ENCODE measurements around the gene TMA16.
A peak's percentile ranks its signal among the peaks of the same experiment; 100 is the strongest.
"Not testable (repeated sequence)": the region's sequence is repeated elsewhere in the genome, so short reads cannot be mapped to it uniquely, and the experiment has no call there.

Gene TMA16

GRCh38 chr4:163494360-163495241, at the start of gene TMA16:
Gene TMA16 (plus strand): TSS chr4:163494690. CDS start chr4:163494802, 112 bp downstream.
- Histone ChIP-seq H3K4me3 (ENCODE audit: low read depth, low read length) (peak within 1 kb of the TSS; percentile 94), H3K9ac (ENCODE audit: low read depth, low read length) (peak within 1 kb of the TSS; percentile 100), H3K36me3 (ENCODE audit: control insufficient read depth, insufficient read depth, low read length) (no peaks in the 10 kb centered on the region), H3K27me3 (ENCODE audit: control insufficient read depth, insufficient read depth, low read length) (no peaks in the 10 kb centered on the region), H3K9me3 (ENCODE audit: control insufficient read depth, insufficient read depth, low read length) (no peaks in the 10 kb centered on the region), H3K4me1 (ENCODE audit: control insufficient read depth, insufficient read depth, low read length) (peaks cover 3% of the 10 kb centered on the region)

GRCh38 chr4:163447023-163447422, 47.5 kb upstream of the TMA16 start:
- H3K36me3 ChIP-seq (ENCODE audit: control insufficient read depth, insufficient read depth, low read length); H3K27me3 ChIP-seq (ENCODE audit: control insufficient read depth, insufficient read depth, low read length); H3K9me3 ChIP-seq (ENCODE audit: control insufficient read depth, insufficient read depth, low read length); H3K9ac ChIP-seq (ENCODE audit: low read depth, low read length); H3K4me3 ChIP-seq (ENCODE audit: low read depth, low read length); H3K4me1 ChIP-seq (ENCODE audit: control insufficient read depth, insufficient read depth, low read length): not testable (repeated sequence)

GRCh38 chr4:163447481-163447880, 47.0 kb upstream of the TMA16 start:
- Histone ChIP-seq H3K4me1 (ENCODE audit: control insufficient read depth, insufficient read depth, low read length) (no peaks in the 10 kb centered on the region), H3K9ac (ENCODE audit: low read depth, low read length) (no peak overlapping the region), H3K9me3 (ENCODE audit: control insufficient read depth, insufficient read depth, low read length) (no peaks in the 10 kb centered on the region), H3K4me3 (ENCODE audit: low read depth, low read length) (no peak overlapping the region), H3K36me3 (ENCODE audit: control insufficient read depth, insufficient read depth, low read length) (no peaks in the 10 kb centered on the region), H3K27me3 (ENCODE audit: control insufficient read depth, insufficient read depth, low read length) (no peaks in the 10 kb centered on the region)

GRCh38 chr4:163448540-163449203, 45.8 kb upstream of the TMA16 start:
- Histone ChIP-seq H3K9me3 (ENCODE audit: control insufficient read depth, insufficient read depth, low read length) (no peaks in the 10 kb centered on the region), H3K9ac (ENCODE audit: low read depth, low read length) (no peak overlapping the region), H3K27me3 (ENCODE audit: control insufficient read depth, insufficient read depth, low read length) (no peaks in the 10 kb centered on the region), H3K4me1 (ENCODE audit: control insufficient read depth, insufficient read depth, low read length) (no peaks in the 10 kb centered on the region), H3K36me3 (ENCODE audit: control insufficient read depth, insufficient read depth, low read length) (no peaks in the 10 kb centered on the region), H3K4me3 (ENCODE audit: low read depth, low read length) (no peak overlapping the region)

- Histone ChIP-seq H3K9me3 (ENCODE audit: control insufficient read depth, insufficient read depth, low read length) (no peaks in the 10 kb centered on the region), H3K4me1 (ENCODE audit: control insufficient read depth, insufficient read depth, low read length) (no peaks in the 10 kb centered on the region), H3K4me3 (ENCODE audit: low read depth, low read length) (no peak overlapping the region), H3K36me3 (ENCODE audit: control insufficient read depth, insufficient read depth, low read length) (no peaks in the 10 kb centered on the region), H3K9ac (ENCODE audit: low read depth, low read length) (no peak overlapping the region), H3K27me3 (ENCODE audit: control insufficient read depth, insufficient read depth, low read length) (no peaks in the 10 kb centered on the region)
Measured at GRCh38 chr4:163462556-163462955, 31.9 kb upstream of the TMA16 start.

- Histone ChIP-seq H3K27me3 (ENCODE audit: control insufficient read depth, insufficient read depth, low read length) (no peaks in the 10 kb centered on the region), H3K4me3 (ENCODE audit: low read depth, low read length) (no peak overlapping the region), H3K36me3 (ENCODE audit: control insufficient read depth, insufficient read depth, low read length) (no peaks in the 10 kb centered on the region), H3K4me1 (ENCODE audit: control insufficient read depth, insufficient read depth, low read length) (no peaks in the 10 kb centered on the region), H3K9me3 (ENCODE audit: control insufficient read depth, insufficient read depth, low read length) (no peaks in the 10 kb centered on the region), H3K9ac (ENCODE audit: low read depth, low read length) (no peak overlapping the region)
Measured at GRCh38 chr4:163467082-163467770, 27.3 kb upstream of the TMA16 start.

GRCh38 chr4:163470391-163470790, 24.1 kb upstream of the TMA16 start:
- Histone ChIP-seq H3K9me3 (ENCODE audit: control insufficient read depth, insufficient read depth, low read length) (no peaks in the 10 kb centered on the region), H3K27me3 (ENCODE audit: control insufficient read depth, insufficient read depth, low read length) (no peaks in the 10 kb centered on the region), H3K4me1 (ENCODE audit: control insufficient read depth, insufficient read depth, low read length) (no peaks in the 10 kb centered on the region), H3K4me3 (ENCODE audit: low read depth, low read length) (no peak overlapping the region), H3K9ac (ENCODE audit: low read depth, low read length) (no peak overlapping the region), H3K36me3 (ENCODE audit: control insufficient read depth, insufficient read depth, low read length) (no peaks in the 10 kb centered on the region)

- Histone ChIP-seq H3K4me3 (ENCODE audit: low read depth, low read length) (no peak overlapping the region), H3K27me3 (ENCODE audit: control insufficient read depth, insufficient read depth, low read length) (no peaks in the 10 kb centered on the region)
Measured at GRCh38 chr4:163473130-163473529, 21.4 kb upstream of the TMA16 start.

GRCh38 chr4:163473576-163473975, 20.9 kb upstream of the TMA16 start, which contains the start of gene TKTL2:
Gene TKTL2 (minus strand): TSS chr4:163473754. CDS start chr4:163473734, 20 bp downstream.
- H3K4me1 ChIP-seq (ENCODE audit: control insufficient read depth, insufficient read depth, low read length) = no peaks in the 10 kb centered on the region
- no peaks in the 10 kb centered on the region for H3K9me3 ChIP-seq (ENCODE audit: control insufficient read depth, insufficient read depth, low read length)
- H3K4me3 ChIP-seq (ENCODE audit: low read depth, low read length) = no peak within 1 kb of the TSS
- H3K27me3 ChIP-seq (ENCODE audit: control insufficient read depth, insufficient read depth, low read length) = no peaks in the 10 kb centered on the region
- no peaks in the 10 kb centered on the region for H3K36me3 ChIP-seq (ENCODE audit: control insufficient read depth, insufficient read depth, low read length)
- H3K9ac ChIP-seq (ENCODE audit: low read depth, low read length) = no peak within 1 kb of the TSS

More at GRCh38 chr4:163473130-163473529, 21.4 kb upstream of the TMA16 start:
- H3K9me3 ChIP-seq (ENCODE audit: control insufficient read depth, insufficient read depth, low read length) = no peaks in the 10 kb centered on the region
- H3K9ac ChIP-seq (ENCODE audit: low read depth, low read length) = no peak overlapping the region
- H3K36me3 ChIP-seq (ENCODE audit: control insufficient read depth, insufficient read depth, low read length) = no peaks in the 10 kb centered on the region
- no peaks in the 10 kb centered on the region for H3K4me1 ChIP-seq (ENCODE audit: control insufficient read depth, insufficient read depth, low read length)

- no peak overlapping the region for H3K9ac ChIP-seq (ENCODE audit: low read depth, low read length)
- no peaks in the 10 kb centered on the region for H3K36me3 ChIP-seq (ENCODE audit: control insufficient read depth, insufficient read depth, low read length)
- H3K4me3 ChIP-seq (ENCODE audit: low read depth, low read length) = no peak overlapping the region
- H3K4me1 ChIP-seq (ENCODE audit: control insufficient read depth, insufficient read depth, low read length) = no peaks in the 10 kb centered on the region
- no peaks in the 10 kb centered on the region for H3K9me3 ChIP-seq (ENCODE audit: control insufficient read depth, insufficient read depth, low read length)
- H3K27me3 ChIP-seq (ENCODE audit: control insufficient read depth, insufficient read depth, low read length) = no peaks in the 10 kb centered on the region
Measured at GRCh38 chr4:163474027-163474426, 20.5 kb upstream of the TMA16 start.

GRCh38 chr4:163476761-163477438, 17.6 kb upstream of the TMA16 start:
- H3K27me3 ChIP-seq (ENCODE audit: control insufficient read depth, insufficient read depth, low read length) = no peaks in the 10 kb centered on the region
- H3K4me1 ChIP-seq (ENCODE audit: control insufficient read depth, insufficient read depth, low read length) = no peaks in the 10 kb centered on the region
- no peak overlapping the region for H3K9ac ChIP-seq (ENCODE audit: low read depth, low read length)
- no peak overlapping the region for H3K4me3 ChIP-seq (ENCODE audit: low read depth, low read length)
- no peaks in the 10 kb centered on the region for H3K36me3 ChIP-seq (ENCODE audit: control insufficient read depth, insufficient read depth, low read length)
- H3K9me3 ChIP-seq (ENCODE audit: control insufficient read depth, insufficient read depth, low read length) = no peaks in the 10 kb centered on the region

Measured in iPS-15b (cell line).